Stimulated activated CD8-positive, alpha-beta memory T cell treated with anti-CD3 and anti-CD28 coated beads, Interleukin-12 subunit alpha, Interleukin-12 subunit beta, amount 100 ng/mL, for 24 hours (primary cell): ENCODE results near the gene MMP12.
"Not testable (repeated sequence)": the region's sequence is repeated elsewhere in the genome, so short reads cannot be mapped to it uniquely, and the experiment has no call there.

Experiments
- DNase-seq: peaks from one replicate; pipeline ENCODE4 v3.0.0-alpha.2; 2020; ENCODE audit errors: extremely low read depth

Gene MMP12

GRCh38 chr11:102874852-102875251 is at the start of gene MMP12:
TSS of gene MMP12 (minus strand) at chr11:102874982. CDS start at chr11:102874937, 45 bp downstream.
- DNase-seq = no peak

GRCh38 chr11:102921587-102922220 is 46.9 kb upstream of the MMP12 start:
- DNase-seq = no peak

GRCh38 chr11:102920118-102920684 is 45.4 kb upstream of the MMP12 start:
- no peak for DNase-seq

- DNase-seq = no peak
These were observed 40.2 kb upstream of the MMP12 start for GRCh38 chr11:102915044-102915375.

GRCh38 chr11:102914238-102915043 is 39.7 kb upstream of the MMP12 start:
- no peak for DNase-seq

GRCh38 chr11:102912482-102912830 is 37.7 kb upstream of the MMP12 start:
- no peak for DNase-seq

GRCh38 chr11:102911758-102912481 is 37.1 kb upstream of the MMP12 start:
- DNase-seq = no peak

GRCh38 chr11:102905848-102906247 is 31.1 kb upstream of the MMP12 start:
- not testable (repeated sequence) for DNase-seq

GRCh38 chr11:102903895-102904294 is 29.1 kb upstream of the MMP12 start:
- DNase-seq = not testable (repeated sequence)

GRCh38 chr11:102900346-102900745 is 25.6 kb upstream of the MMP12 start:
- no peak for DNase-seq

GRCh38 chr11:102891736-102892135 is 17.0 kb upstream of the MMP12 start:
- no peak for DNase-seq

- no peak for DNase-seq
These were observed 12.2 kb upstream of the MMP12 start for GRCh38 chr11:102886999-102887398.

GRCh38 chr11:102883141-102883540 is 8.4 kb upstream of the MMP12 start:
- no peak for DNase-seq

GRCh38 chr11:102882389-102883024 is 7.7 kb upstream of the MMP12 start:
- DNase-seq = no peak

GRCh38 chr11:102879801-102880200 is 5.0 kb upstream of the MMP12 start:
- no peak for DNase-seq

- DNase-seq = no peak
These were observed 3.8 kb upstream of the MMP12 start for GRCh38 chr11:102878595-102878994.

GRCh38 chr11:102869354-102869964 is 5.3 kb downstream of the MMP12 start:
- DNase-seq = not testable (repeated sequence)

GRCh38 chr11:102868339-102868738 is 6.4 kb downstream of the MMP12 start:
- no peak for DNase-seq

GRCh38 chr11:102864724-102865123 is 10.1 kb downstream of the MMP12 start:
- no peak for DNase-seq

- no peak for DNase-seq
These were observed 20.8 kb downstream of the MMP12 start for GRCh38 chr11:102853956-102854355.

- DNase-seq = no peak
These were observed 21.7 kb downstream of the MMP12 start for GRCh38 chr11:102853055-102853454.
